HG03139 (cell line): ENCODE results near the gene MAGEA3.
"Not testable (repeated sequence)": the region's sequence is repeated elsewhere in the genome, so short reads cannot be mapped to it uniquely, and the experiment has no call there.

Source experiments
- ATAC-seq: cut with Tn5 transposase; IDR thresholded peaks from one replicate; pipeline ENCODE4 v1.9.1; 2021; ENCODE audit not compliant: unreplicated experiment

MAGEA3 gene

DNA sequence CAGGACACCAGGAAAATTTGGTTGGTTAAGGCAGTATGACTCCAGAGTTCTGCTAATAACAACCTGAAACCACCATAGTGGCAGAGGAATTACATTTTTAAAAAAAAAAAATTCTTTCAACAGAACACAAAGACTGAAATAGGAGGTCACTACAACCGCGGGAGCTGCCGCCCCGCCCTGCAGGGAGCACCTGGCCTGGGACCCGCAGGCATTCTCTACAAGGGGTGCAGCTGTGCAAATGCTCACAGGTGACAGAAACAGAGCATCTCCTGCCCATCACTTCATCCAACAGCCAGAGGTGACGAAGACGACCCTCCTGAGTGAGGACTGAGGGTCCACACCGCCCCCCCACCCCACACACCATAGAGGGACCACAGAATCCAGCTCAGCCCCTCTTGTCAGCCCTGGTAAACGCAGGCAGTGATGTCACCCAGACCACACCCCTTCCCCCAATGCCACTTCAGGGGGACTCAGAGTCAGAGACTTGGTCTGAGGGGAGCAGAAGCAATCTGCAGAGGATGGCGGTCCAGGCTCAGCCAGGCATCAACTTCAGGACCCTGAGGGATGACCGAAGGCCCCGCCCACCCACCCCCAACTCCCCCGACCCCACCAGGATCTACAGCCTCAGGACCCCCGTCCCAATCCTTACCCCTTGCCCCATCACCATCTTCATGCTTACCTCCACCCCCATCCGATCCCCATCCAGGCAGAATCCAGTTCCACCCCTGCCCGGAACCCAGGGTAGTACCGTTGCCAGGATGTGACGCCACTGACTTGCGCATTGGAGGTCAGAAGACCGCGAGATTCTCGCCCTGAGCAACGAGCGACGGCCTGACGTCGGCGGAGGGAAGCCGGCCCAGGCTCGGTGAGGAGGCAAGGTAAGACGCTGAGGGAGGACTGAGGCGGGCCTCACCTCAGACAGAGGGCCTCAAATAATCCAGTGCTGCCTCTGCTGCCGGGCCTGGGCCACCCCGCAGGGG is at the start of gene MAGEA3:
Gene MAGEA3 (plus strand): TSS at position 843 of the 980 bp plus-strand sequence. CDS start 2,039 bp downstream, outside the sequence.
- not testable (repeated sequence) for ATAC-seq

GRCh38 chrX:152652060-152652459 is 46.5 kb upstream of the MAGEA3 start:
- ATAC-seq, result no peak

- ATAC-seq, result no peak
Measured at GRCh38 chrX:152652467-152652866, 46.1 kb upstream of the MAGEA3 start.

GRCh38 chrX:152656087-152656486 is 42.5 kb upstream of the MAGEA3 start:
- no peak for ATAC-seq

DNA sequence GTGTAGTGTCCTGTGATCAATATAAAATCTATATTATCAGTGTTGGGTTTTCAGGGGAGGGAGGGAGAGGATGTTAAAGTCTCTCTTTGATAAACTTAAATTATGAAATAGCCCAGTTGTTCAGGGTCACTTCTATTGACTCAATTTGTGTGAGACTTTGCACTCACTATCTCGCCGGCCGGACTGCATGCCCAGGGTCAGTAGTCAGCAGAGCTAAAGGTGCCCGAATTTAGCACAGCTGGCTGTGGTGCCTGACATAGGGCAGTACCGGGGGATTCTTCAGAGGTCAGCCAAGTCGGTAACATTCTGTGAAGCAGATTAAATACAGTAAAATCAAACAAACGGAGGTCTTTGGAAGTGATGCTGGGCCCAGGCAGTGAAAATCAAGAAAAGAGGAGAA is 41.7 kb upstream of the MAGEA3 start:
- no peak for ATAC-seq

DNA sequence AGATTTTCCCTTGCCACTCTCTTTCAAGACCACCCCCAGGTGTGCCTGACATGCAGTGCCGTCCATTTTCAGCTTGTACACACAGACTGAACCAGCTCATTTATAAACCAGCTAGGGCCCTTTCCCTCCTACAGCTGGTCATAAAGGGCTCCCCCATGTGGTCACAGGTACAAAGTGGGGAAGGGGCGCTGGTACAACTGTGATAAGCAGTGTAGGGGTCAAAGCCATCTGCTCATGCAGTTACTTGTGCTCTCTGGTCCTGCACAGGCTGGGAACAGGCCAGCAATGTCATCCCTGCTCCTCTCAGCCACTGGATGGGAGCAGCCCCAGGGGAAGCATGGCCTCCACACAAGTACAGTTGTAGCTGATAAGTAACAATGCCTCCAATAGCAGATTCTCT is 40.3 kb upstream of the MAGEA3 start:
- ATAC-seq, result no peak

DNA sequence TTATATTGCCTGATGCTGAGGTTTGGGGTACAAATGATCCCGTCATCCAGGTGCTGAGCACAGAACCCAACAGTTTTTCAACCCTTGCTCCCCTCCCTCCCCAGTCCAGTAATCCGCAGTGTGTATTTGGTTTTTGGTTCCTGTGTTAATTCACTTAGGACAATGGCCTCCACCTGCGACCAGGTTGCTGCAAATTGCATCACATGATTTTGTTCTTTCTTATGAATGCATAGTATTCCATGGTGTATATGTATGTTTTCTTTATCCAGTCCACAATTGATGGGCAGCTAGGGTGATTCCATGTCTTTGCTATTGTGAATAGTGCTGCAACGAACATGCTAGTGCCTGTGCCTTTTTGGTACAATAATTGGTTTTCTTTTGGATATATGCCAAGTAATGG is 35.5 kb upstream of the MAGEA3 start:
- no peak for ATAC-seq

GRCh38 chrX:152674135-152674534 is 24.5 kb upstream of the MAGEA3 start:
- no peak for ATAC-seq

- not testable (repeated sequence) for ATAC-seq
Measured at GRCh38 chrX:152674652-152675051, 23.9 kb upstream of the MAGEA3 start.

DNA sequence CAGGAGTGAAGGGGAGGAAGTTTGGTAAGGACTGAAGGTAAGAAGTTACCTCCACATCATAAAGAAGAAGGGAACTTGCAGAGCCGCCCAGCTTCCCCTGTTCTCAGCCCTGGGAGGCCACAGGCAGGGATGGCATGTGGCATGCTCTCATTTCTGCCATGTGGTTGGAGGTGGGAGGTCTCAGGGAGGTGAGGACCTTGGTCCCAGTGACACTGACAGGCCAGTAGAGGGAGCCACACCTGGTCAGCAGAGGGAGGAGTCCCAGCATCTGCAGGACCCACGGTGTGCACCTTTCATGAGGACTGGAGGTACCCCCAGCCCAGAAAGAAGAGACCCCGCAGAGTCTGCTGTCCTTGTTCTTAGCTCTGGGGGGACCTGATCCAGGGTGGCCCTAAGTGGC is 17.6 kb upstream of the MAGEA3 start:
- peak; percentile 77 for ATAC-seq

DNA sequence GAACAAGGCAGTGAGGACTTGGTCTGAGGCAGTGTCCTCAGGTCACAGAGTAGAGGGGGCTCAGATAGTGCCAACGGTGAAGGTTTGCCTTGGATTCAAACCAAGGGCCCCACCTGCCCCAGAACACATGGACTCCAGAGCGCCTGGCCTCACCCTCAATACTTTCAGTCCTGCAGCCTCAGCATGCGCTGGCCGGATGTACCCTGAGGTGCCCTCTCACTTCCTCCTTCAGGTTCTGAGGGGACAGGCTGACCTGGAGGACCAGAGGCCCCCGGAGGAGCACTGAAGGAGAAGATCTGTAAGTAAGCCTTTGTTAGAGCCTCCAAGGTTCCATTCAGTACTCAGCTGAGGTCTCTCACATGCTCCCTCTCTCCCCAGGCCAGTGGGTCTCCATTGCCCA is 1.8 kb downstream of the MAGEA3 start:
- ATAC-seq, result not testable (repeated sequence)

DNA sequence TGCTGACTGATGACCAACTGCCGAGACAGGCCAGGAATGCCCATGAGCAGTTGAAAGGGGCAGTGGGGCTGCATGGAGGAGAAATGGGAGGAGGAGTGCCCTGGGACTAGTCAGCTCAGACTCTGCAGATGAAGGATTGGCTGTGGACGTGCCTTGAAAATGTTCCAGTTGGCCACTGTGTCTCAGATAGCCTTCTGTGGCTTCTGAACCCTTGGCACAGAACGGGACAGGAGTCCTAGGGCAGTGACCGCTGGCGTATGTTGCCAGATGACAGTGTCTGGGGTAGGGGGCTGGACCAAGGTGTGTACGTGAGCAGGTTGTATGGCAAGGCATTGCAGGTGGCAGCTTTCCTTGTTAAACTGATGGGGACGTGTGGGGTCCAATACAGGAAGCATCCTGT is 7.9 kb downstream of the MAGEA3 start:
- not testable (repeated sequence) for ATAC-seq

DNA sequence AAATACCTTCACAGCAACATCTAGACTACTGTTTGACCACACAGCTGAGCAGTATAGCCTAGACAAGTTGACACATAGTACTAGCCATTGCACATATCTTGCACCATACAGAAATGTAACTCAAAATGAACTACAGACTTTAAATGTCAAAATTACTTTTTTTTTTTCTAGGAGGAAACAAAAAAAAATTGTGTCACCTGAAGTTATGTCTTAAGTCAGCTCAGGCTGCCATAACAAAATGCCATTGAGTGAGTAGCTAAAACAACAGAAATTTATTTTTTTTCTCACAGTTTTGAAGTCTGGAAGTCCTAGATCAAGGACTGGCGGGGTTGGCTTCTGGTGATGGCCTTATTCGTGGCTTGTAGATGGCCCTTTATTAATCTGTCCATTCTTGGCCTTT is 10.6 kb downstream of the MAGEA3 start, which contains the start of gene CSAG2:
Gene CSAG2 (minus strand): TSS at position 101 of the 400 bp plus-strand sequence. CDS start 161 bp downstream, outside the sequence.
- not testable (repeated sequence) for ATAC-seq

- not testable (repeated sequence) for ATAC-seq
Measured at GRCh38 chrX:152713195-152713594, 14.6 kb downstream of the MAGEA3 start.

- not testable (repeated sequence) for ATAC-seq
Measured at GRCh38 chrX:152713815-152714787, 15.5 kb downstream of the MAGEA3 start, which contains the start of gene MAGEA2B. Gene MAGEA2B (plus strand): TSS chrX:152714628. CDS start chrX:152717107, 2,479 bp downstream.

GRCh38 chrX:152725409-152725808 is 26.8 kb downstream of the MAGEA3 start:
- no peak for ATAC-seq

DNA sequence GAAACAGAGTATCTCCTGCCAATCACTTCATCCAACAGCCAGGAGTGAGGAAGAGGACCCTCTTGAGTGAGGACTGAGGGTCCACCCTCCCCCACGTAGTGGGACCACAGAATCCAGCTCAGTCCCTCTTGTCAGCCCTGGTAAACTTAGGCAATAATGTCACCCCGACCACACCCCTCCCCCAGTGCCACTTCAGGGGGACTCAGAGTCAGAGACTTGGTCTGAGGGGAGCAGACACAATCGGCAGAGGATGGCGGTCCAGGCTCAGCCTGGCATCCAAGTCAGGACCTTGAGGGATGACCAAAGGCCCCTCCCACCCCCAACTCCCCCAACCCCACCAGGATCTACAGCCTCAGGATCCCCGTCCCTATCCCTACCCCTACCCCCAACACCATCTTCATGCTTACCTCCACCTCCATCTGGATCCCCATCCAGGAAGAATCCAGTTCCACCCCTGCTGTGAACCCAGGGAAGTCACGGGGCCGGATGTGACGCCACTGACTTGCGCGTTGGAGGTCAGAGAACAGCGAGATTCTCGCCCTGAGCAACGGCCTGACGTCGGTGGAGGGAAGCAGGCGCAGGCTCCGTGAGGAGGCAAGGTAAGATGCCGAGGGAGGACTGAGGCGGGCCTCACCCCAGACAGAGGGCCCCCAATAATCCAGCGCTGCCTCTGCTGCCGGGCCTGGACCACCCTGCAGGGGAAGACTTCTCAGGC is 34.8 kb downstream of the MAGEA3 start, which contains the start of the genes CSAG1 and MAGEA12:
Gene CSAG1 (minus strand): TSS at position 461 of the 715 bp plus-strand sequence. CDS start 1,261 bp downstream, outside the sequence.
Gene MAGEA12 (plus strand): TSS at position 497 of the 715 bp plus-strand sequence. CDS start 2,405 bp downstream, outside the sequence.
- ATAC-seq, result no peak

- ATAC-seq, result not testable (repeated sequence)
Measured at GRCh38 chrX:152734143-152734858, 35.7 kb downstream of the MAGEA3 start.

DNA sequence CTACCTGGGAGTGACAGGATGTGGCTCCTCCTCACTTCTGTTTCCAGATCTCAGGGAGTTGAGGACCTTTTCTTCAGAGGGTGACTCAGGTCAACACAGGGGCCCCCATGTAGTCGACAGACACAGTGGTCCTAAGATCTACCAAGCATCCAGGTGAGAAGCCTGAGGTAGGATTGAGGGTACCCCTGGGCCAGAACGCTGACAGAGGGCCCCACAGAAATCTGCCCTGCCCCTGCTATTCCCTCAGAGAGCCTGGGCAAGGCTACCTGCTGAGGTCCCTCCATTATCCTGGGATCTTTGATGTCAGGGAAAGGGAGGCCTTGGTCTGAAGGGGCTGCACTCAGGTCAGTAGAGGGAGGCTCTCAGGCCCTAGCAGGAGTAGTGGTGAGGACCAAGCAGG is 36.5 kb downstream of the MAGEA3 start:
- ATAC-seq, result no peak
